IPS-11a (cell line): ENCODE data around the gene USP38.
"Not testable (repeated sequence)": the region's sequence is repeated elsewhere in the genome, so short reads cannot be mapped to it uniquely, and the experiment has no call there.

ENCODE experiments used
- H3K4me3 ChIP-seq: one replicate; pipeline ENCODE4 v1.5.1; 2013; ENCODE audit warnings: low read depth, low read length, control low read depth

USP38 gene

DNA sequence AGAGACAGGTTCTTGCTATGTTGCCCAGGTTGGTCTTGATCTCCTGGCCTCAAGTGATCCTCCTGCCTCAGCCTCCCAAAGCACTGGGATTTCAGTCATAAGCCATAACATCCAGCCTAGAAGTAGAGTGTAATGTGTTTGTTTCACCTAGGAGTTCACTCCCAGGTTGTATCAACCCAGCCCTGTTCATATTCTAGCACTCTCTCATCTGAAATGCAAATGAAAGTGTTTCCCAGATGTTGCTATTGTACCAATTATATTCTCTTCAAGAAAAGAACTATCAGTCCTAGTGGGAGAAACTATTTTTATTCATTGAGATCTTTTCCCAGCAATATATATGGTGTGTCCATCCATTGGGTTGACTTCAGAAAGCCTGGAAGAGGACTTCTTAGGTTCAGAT lies 72.6 kb downstream of the USP38 start:
- H3K4me3 ChIP-seq: no peak overlapping the region

- H3K4me3 ChIP-seq: no peak overlapping the region
These were observed 76.0 kb downstream of the USP38 start for GRCh38 chr4:143260750-143261149.

DNA sequence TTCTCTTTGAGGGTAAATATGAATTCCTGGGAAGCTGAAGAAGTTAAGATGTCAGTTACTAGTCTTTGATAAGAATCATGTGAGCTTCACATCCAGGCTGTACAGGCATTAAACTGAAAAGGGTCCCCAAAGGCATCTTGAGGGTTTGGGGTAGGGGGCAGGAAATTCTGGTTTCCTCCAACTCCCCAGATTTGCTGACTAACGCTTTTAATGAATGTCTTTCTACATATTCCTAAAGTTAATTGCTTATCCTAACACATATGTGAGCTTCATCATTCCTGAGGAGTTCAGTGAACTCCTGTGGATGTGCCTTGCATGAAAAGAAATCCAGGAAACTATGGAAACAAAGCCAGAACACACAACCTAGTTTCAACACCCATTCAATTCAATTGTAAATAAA lies 78.1 kb downstream of the USP38 start:
- H3K4me3 ChIP-seq: no peak overlapping the region

- H3K4me3 ChIP-seq: not testable (repeated sequence)
These were observed 83.0 kb downstream of the USP38 start for GRCh38 chr4:143267690-143268089.

DNA sequence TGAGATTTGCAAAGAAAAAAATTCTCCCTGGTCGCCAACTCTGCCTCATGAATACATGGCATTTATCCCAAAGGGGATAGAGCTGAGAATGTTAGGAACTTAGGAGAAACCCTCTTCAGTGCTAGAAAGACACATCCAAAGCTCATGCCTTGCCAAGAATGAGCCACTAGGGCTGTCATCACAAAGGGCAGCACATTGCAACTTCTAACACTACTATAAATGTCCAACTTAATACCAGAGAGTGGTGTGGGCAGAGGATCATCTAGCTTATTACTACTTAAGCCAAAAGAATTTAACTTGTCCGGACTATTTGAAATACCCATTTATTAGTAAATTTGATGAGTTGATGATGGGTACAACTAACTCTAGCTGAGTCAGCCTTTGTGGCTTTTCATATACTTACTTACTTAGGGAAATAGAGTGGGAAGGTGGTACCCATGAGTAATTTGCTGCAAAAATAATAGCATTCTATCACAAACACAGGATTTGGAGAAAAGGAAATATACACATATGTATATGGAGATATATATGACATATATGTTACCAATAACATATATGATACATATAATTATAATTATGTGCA lies 85.6 kb downstream of the USP38 start:
- no peak overlapping the region for H3K4me3 ChIP-seq
